SK-N-MC (cell line): Measurements from ENCODE around the gene ACP2.

Source experiments
- EZH2 ChIP-seq: fragments of 200-600 bp; sonication (generic); IDR thresholded peaks from one replicate; pipeline ENCODE4 v1.6.1; 2017; ENCODE audit warnings: antibody characterized with exemption
- FOXP2 ChIP-seq: optimal IDR thresholded peaks from 2 replicates; pipeline ENCODE3; 2011; ENCODE audit warnings: mild to moderate bottlenecking, moderate library complexity; ENCODE audit not compliant: insufficient read depth; ENCODE audit errors: extremely low read length, control extremely low read depth
- POLR2AphosphoS5 ChIP-seq: IDR thresholded peaks from 2 replicates; pipeline ENCODE4 v1.6.1; 2012; ENCODE audit warnings: mild to moderate bottlenecking, low read depth, low read length, borderline replicate concordance

GRCh38 chr11:47235163-47235562, 13.5 kb downstream of the ACP2 start:
- TF ChIP-seq EZH2 (no peak), POLR2AphosphoS5 (no peak), FOXP2 (no peak)
